ENCODE results near the gene KIF16B.

The KIF16B gene

DNA sequence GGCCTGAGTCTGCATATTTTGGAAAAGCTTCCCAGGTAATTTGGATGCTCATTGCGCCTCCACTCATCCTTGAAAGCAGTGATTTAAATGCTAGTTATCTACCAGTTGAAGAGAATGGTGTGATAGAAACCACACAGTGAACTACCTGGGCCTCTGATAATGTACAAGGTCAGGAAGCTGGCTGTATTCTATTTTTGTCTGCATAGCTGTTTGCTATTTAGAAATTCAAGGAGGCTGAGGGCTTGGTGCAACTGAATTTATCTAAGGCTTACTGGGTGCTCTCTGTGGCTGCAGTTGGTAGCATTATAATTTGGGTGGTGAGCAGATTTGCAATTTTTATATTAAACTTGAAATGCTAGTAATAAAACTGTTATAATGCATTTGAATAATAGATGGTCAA lies 245.6 kb downstream of the KIF16B start:
- DNase-seq: no peak

DNA sequence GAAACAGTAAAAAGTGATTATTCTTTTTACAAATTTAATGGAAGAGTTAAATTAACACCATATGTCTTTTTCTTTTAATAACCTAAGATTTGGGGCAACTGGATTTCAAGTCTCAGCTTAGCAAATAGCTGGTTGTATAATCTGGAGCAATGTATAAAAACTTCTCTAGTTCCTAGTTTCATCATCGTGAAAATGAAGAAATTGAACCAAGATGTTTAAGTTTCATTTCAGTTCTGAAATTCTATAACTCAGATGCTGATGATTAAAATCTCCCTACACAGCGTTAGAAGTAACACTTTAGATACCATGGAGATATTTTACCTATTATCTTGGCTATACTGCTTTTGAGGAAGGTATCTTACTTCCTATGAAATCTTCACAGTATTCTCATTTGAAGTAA lies 252.0 kb downstream of the KIF16B start:
- DNase-seq: no peak

DNA sequence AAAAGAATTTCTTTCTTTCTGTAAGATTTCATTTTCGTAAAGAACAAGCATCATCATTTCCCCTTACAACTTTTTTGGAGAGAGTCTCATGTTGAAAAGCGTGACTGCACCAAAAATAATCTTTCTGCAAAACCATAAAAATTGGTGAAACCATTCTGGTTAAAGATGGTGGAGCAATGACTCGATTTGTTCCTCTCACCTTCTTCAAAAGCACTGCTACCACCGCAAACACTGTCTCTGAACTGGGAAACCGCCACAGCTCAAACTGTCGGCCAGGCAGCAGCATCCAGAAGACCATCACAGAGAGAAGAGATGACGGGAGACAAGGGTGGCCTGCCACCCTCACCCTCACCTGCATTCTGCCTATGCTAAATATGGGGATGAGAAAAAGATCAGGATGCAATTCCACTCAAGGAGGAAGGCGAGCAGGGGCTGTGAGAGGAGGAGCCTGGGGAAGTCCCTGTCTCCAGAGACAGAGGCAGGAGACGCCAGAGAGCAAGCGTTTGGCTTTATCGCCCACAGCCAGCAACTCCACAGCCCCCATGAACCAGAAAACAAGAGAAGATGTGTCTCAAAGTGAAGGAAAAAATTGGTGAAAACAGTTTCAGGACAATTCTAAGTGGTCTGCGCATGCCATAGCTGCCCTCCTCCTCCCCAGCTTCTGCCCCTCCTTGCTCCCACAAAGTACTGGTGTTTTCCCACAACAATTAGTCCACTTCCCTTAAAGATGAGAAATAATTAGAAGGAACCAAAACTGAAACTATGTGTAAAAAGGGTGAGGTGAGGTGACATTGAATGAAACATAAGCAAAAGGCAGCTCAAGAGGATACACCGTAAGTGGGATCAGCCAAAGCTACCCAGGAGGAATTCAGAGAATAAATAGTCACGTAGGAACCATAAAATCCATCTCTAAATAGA lies 255.5 kb downstream of the KIF16B start:
- DNase-seq: no peak

DNA sequence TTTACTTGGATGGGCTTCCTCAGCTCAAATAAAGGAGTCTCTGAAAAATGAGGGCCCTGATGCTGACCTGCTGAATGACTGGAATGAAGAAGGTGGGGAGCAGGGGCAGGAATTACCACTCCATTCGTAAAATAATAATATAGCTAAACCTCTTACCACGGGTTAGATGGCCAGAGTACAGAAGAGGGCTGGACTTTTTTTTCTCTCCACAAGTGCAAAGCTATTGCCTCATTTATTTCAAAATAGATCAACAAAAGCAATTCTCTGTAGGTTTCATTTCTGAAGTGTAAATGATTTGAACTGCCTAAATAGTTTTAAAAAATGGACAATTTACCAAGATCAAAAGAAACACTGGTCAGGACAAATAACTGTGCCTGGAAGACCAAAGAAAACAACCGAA lies 256.7 kb downstream of the KIF16B start:
- no peak for DNase-seq

DNA sequence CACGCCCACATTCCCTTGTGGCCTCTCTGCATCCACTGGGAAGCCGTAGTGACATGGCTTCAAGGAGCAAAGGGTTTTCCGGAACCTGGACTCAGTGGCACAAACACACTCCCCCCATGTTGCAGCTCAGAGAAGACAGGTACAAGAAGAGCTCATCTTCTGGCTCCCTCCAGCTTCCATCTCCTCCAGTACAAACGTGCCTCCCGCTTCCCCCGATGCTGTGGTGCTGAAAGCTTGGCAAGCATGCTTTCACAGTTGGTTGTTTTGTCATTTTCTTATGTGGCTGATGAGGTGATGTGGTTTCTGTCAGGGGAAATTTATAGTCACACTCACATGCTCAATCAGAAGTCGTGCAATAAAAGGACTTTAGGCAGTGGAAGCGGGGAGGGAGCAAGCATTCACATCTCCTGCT lies 258.5 kb downstream of the KIF16B start:
- DNase-seq: no peak

DNA sequence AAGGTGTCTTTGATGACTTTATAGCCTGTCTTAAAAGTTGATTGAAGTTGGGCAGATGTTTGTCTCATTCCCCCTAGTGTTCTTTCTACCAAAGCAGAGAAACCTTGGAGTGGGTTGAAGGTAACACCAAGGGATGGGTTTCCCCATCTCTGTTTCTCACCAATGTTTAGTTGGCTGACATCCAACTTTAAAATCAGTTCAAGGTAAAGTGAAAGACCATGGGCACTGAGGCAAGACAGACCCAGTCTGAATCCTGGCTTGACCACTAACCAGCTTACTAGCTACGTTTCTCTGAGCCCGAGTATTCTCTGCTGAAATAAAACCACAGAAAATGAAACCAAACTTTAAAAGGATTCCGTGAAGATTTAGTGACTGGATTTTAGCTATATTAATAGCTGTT lies 258.9 kb downstream of the KIF16B start:
- DNase-seq: no peak

DNA sequence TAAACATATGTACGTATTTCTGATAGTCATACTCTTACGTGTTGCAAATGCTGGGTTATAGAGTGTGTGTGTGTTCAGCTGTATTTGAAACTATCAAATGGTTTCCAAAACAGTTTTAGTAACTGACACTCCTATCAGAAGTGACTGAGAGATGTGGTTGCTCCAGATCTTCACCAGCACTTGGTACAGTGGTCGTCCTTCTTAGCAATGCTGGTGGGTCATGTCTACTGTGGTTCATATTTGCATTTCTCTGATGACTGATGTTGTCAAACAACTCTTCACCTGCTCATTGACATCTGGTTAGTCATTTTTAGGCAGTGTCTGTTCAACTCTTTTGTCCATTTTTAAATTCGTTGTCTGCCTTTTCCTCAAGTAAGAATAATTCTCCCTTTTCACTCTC lies 259.3 kb downstream of the KIF16B start:
- DNase-seq: no peak

DNA sequence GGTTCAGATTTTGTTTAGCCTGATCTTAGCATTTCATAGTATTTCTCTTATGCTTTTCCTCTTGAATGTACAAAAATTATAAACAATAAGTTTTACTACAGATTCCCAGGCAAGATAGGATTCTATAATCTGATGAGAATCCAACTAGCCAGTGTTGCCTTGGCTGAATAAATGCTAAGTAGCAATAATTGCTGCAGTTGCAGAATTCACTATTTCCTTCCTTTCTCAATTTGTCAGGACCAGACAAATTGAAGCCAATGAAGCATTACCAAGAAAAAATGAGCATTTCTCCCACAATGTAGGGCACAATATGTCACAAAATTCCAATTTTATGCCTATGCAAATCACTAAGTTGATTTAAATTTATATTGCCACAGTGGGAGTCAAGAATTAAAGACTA lies 260.2 kb downstream of the KIF16B start:
- DNase-seq: no peak

DNA sequence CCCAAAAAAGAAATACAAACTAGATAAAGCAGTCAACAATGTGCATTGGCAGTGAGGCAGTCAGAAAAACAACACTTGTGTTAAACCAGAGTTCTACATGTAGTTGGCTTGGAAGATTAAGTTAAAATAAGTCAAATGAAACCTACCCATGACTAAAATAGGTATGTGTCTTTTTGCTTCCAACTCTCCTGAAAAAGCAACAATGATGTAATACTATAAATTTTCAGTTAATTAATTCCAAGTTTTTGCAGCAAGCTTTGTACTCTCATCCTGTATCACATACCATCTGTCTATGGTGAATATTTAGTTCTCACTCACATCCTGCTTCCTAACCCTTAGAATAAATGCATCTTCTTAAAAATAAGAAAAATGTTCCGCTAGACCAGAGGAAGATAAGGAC lies 261.5 kb downstream of the KIF16B start:
- DNase-seq: no peak

DNA sequence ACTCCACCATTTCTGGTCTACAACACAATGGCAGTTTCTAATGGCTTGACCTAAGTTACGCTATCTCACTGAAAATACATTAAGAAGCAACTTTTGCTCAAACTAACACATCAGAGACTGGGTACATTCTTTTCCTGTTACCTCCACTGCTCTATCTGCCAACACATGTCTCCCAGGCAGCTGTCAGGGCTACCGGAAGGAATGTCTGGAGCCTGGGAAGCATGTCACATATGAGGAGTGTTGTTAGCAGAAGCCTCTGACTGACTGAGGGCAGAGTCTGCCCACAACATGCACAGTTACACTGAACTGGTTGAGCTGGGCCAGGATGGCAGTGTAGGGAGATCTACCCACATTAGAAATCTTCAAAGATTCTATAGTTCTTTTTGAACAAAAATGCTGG lies 264.5 kb downstream of the KIF16B start:
- DNase-seq: no peak

DNA sequence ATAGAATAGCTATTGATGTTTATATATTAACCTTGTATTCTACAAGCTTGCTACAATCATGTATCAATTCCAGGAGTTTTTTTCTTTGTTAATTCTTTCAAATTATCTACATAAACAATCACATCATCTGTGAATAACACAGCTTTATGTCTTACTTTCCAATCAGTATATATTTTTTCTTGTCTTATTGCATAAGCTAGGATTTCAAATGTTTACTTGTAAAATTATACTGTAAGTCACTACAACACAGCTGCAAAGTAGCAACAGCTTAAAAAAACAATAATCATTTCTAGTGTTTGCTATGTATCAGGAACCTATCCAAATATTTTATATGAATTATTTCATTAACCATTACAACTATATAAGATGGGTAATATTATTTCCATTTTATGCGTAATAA lies 270.4 kb downstream of the KIF16B start:
- no peak for DNase-seq

DNA sequence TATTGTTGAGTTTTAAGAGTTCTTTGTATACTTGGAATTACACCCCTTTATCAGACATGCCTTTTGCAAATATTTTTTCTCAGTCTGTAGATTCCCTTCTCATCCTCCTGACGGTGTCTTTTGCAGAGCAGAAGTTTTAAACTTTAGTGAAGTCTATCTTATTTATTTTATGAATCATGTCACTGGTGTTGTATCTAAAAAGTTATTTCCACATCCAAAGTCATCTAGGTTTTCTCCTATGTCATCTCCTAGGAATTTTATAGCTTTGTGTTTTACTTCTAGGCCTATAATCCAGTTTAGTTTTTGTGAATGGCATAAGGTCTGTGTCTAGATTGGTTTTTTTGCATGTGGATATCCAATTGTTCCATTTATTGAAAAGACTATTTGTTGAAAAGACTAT lies 271.3 kb downstream of the KIF16B start:
- DNase-seq: no peak

DNA sequence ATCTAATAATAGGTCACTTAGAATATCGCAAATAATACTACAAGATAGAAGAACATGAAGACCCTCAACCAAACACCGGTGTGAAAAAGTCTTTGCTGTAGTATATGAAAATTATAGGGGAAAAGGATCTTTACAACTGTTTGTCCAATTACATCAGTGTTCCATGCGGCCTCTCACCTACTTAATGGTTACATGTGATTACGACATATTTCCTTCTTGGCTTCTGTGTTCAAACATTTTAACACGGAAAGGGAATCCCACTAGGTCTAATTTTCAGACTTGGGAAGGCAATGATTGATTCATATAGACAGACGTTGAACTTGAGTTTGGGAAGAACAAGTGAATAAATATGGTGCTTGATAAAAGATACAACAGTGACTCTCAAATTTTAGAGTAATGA lies 273.4 kb downstream of the KIF16B start:
- no peak for DNase-seq

DNA sequence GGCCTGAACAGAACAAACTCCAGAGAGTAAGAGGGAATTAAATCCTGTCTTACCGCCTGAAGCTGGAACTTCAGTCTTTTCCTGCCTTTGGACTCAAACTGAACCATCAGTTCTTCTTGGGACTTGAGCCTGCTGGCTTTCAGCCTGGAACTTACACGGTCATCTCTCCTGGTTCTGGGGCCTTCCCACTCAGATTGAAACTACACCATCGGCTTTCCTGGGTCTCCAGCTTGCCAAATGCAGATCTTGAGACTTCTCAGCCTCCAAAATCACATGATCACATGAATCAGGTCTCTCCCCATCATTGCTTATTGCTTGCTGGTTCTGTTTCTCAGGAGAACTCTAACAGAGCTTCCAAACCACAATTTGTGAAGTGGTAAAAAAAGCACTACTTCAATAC lies 276.3 kb downstream of the KIF16B start:
- DNase-seq: no peak

DNA sequence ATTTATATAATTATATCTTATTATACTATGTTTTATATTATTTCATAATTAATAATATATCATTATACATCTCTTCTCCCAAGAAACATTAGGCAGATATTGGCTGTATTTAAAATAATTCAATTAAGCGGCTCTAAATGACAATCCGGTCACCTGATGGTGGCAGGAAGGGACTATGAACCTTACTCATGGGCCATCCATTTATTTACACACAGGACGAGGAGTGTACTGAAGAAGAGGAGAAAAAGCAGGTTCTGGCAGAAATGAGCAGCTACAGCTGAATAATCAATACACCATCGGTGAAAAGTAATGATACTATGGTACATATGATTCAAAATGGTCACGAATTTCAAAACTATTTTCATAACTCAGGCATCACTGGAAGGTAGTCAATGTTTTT lies 277.7 kb downstream of the KIF16B start:
- no peak for DNase-seq

DNA sequence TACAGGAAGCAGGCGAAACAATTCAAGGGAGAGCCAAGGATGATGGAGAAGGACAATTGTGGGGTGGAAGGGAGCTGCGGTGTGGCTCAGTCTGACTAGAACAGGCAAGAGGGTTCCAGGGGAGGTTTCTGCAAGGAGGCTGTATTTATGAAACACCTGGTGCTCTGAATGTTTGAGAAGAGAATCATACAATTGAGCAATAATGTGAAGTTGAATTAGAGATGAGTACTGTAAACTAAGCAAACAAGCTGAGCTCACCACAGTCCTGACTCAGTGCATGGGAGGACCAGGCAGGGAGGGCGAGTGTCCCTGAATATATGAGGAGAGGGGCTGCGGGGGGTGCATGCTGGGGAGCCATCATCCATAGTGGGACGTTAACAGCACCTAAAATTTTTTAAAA lies 279.7 kb downstream of the KIF16B start:
- no peak for DNase-seq

DNA sequence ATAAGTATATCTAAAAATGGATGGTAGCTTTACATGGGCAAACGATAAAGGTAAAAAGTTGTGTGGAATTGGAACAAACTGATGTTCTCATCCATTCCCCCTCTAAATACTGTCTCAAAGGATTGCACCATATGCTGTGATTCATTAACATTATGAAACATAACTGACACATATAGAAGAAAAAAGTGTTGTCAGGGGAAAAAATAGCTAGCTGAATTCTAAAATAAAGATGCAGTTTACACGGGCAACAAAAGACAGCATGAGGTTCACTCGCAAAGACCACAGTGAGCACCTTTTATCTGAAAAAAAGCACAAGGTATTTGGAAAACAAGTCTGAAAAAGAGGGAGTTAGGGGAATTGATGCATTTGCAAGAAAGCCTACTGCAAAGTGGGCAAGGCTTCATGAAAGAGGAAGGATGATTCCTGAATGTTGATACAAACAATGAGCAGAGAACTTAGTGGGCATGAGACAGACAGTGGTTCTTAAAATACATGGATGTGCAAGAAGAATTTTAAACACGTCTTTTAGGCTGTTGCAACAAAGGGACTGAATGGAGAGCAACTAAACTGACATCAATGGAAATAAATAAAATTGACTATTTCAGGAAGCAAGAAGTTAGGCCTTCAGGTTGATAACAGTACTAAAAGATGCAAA lies 280.9 kb downstream of the KIF16B start:
- DNase-seq: no peak

DNA sequence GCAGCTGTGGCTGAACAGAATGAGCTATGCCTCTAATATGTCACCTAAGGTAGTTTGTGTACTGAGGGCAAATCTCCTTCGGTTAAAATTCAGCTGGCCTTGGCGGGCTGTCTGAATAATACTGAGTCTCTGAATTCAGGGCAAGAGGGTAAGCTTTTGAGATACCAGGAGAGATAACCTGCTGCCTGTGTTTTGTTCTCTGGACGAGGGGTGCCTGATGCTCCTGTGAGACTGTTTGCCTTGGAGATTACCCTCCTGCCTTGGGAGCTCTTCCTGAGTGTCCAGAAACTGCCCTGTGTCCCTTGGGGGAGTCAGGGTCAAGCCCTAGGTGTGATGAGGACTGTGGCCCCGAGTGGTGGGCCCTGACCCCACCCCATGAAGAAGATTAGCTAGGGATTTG lies 282.9 kb downstream of the KIF16B start:
- DNase-seq: no peak

DNA sequence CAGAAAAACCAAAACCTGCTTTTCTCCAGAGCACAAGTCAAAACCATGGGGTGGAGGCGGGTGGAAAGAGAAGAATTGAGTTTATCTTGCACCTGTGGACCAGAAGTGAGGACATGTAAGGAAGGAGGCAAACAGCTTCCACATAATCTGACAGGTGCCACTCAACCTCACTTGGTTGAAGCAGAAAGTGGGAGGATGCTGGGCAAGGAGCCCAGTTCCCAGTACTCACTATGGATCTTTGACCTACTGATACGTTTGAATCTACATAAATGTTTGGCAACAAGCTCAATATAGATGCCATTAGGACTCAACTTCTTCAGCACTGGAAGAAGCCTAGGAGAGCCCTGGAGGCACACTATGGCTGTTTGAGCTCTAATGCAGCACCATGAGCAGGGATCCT lies 285.5 kb downstream of the KIF16B start:
- DNase-seq: no peak

DNA sequence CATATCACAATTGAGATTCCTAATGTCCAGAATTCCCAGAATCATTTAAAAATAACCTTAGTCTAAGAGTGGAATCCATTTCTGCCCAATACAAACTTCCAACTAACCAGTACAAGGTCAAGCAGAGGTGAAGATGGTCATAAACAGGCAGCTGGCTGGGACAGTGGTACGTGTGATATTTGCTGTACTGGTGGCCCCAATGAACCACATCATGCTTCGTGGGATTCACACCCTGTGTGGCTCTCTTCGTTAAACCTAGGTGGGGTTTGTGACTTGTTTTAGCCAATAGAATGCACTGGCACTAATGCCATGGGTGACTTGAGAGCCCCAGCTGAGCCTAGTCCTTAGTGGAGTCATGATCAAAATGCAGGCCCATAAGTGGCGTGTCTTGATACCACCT lies 286.6 kb downstream of the KIF16B start:
- no peak for DNase-seq

DNA sequence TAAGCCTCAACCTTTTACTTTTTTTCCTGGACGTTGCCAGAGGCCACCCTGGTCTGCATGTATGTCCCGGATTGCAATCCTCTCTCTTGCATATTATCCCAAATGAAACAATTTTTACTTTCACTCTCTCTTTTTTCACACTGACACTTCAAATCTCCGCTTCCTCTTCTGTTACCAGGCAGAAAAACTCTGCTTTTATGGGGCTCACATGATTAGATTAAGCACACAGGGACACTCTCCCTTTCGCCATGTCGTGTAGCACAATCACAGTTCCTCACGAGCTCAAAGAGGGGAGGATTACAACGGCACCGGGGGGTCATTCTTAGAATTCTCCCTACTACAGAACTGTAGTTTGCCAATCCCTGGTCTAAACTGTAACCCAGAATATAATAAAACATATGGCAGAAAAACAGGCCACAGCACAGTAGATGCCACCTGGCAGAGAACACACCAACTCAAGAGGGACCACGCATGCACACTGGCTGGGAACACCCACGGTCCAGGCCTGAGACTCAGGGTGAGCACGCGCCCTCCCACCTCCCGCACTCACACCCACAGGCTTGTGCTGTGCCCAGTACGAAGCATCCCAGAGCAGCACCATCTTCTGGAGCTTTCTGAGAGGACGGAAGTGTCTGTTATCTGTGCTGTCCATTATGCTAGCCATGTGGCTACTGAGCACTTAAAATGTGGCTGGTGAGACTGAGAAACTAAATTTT lies 288.7 kb downstream of the KIF16B start:
- no peak for DNase-seq

DNA sequence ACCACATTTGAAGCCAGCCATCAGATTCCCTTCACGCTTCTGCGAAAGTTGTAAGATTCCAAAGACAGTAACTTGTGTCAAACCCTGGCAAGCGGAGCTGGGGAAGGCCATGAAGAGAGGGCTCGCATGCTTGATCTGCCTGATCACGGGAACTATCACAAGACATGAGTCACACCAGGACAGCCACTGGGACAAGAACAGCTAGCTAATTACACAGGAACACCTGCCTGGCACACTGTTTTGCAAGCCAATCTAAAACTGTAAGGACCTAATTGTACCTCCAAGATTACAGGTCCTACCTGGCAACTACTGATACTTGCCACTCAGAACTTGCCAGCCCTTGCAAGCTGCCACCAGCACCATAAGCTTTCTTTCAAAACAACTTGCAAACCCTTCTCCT lies 289.3 kb downstream of the KIF16B start:
- DNase-seq: no peak

DNA sequence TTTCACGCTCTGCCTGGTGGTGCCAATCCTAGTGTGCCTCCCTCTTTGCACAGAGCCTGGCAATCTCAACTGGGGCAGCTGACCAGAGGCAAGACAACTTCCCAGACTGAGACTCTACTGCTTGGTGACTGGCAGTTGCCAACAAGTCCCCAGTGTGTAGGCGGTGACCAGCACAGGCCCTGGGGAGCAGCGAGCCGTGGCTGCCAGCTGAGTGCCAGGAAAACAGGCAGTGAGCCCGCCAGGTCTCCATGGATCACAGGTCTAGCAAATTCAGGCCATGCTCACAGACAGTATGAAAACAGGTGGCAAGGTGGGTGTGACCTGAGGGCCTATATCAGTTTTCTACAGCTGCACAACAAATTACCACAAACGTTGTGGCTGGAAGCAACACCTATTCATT lies 289.9 kb downstream of the KIF16B start:
- no peak for DNase-seq

DNA sequence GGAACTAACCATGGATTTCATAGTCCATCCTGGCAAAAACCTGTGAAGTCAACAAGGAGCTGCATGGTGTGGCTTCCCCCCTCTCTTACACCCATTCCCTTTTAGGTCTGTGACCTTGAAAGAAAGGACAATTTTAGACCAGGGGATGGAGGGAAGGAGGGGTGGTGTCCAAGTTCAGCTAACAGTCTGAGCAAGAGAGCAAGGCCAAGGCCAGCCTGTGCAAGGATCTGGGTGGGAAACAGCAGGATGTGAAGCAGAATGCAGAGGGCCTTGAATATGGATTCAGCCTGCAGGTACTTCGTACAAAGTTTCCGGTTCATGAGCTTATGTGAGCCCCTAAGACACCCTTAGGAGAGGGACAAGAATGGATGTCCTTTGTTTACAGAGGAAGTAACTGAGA lies 293.0 kb downstream of the KIF16B start:
- no peak for DNase-seq
